SK-N-SH treated with all-trans-retinoic acid at 6 μM for 48 hours (cell line): ENCODE results near the gene GJC2.

Source experiments
- ATAC-seq: fragments of 200-7000 bp; cut with Tn5 transposase; 3 replicates; pipeline ENCODE4 v1.9.1; 2020; ENCODE audit warnings: mild to moderate bottlenecking, moderate library complexity
- ESRRG ChIP-seq: fragments of 250-450 bp; sonication (Bioruptor Pico); IDR thresholded peaks from 2 replicates; pipeline ENCODE4 v1.6.1; 2021; ENCODE audit warnings: mild to moderate bottlenecking
- GLIS3 ChIP-seq: fragments of 250-450 bp; sonication (Bioruptor Pico); IDR thresholded peaks from 2 replicates; pipeline ENCODE4 v1.5.0; 2020; ENCODE audit warnings: mild to moderate bottlenecking, moderate library complexity
- ISL1 ChIP-seq: fragments of 250-450 bp; sonication (Bioruptor Pico); IDR thresholded peaks from 2 replicates; pipeline ENCODE4 v2.1.2; 2022; ENCODE audit warnings: mild to moderate bottlenecking, moderate library complexity
- OSR1 ChIP-seq: fragments of 250-450 bp; sonication (Bioruptor Pico); IDR thresholded peaks from 2 replicates; pipeline ENCODE4 v1.8.0; 2022; ENCODE audit warnings: moderate library complexity, mild to moderate bottlenecking, inconsistent platforms
- POU6F1 ChIP-seq: fragments of 250-450 bp; sonication (Bioruptor Pico); IDR thresholded peaks from 2 replicates; pipeline ENCODE4 v1.8.0; 2021; ENCODE audit warnings: low read depth, mild to moderate bottlenecking, moderate library complexity, borderline replicate concordance
- RARB ChIP-seq: fragments of 250-450 bp; sonication (Bioruptor Pico); IDR thresholded peaks from 2 replicates; pipeline ENCODE4 v1.8.0; 2021; ENCODE audit warnings: mild to moderate bottlenecking, moderate library complexity
- SNAI2 ChIP-seq: fragments of 250-450 bp; sonication (Bioruptor Pico); IDR thresholded peaks from 2 replicates; pipeline ENCODE4 v1.5.0; 2020; ENCODE audit warnings: mild to moderate bottlenecking, moderate library complexity
- TCF4 ChIP-seq: fragments of 250-450 bp; sonication (Bioruptor Pico); IDR thresholded peaks from 2 replicates; pipeline ENCODE4 v1.8.0; 2021; ENCODE audit warnings: mild to moderate bottlenecking, moderate library complexity, borderline replicate concordance
- TOX ChIP-seq: fragments of 250-450 bp; sonication (Bioruptor Pico); IDR thresholded peaks from 2 replicates; pipeline ENCODE4 v1.8.0; 2021; ENCODE audit warnings: mild to moderate bottlenecking, moderate library complexity, borderline replicate concordance
- TSHZ2 ChIP-seq: fragments of 250-450 bp; sonication (Bioruptor Pico); IDR thresholded peaks from 2 replicates; pipeline ENCODE4 v1.5.0; 2020; ENCODE audit warnings: mild to moderate bottlenecking, moderate library complexity
- ZC3H10 ChIP-seq: fragments of 250-450 bp; sonication (Bioruptor Pico); IDR thresholded peaks from 2 replicates; pipeline ENCODE4 v1.5.1; 2021; ENCODE audit warnings: mild to moderate bottlenecking, moderate library complexity
- ZFP3 ChIP-seq: fragments of 250-450 bp; sonication (Bioruptor Pico); IDR thresholded peaks from 2 replicates; pipeline ENCODE4 v1.5.0; 2020; ENCODE audit warnings: mild to moderate bottlenecking, moderate library complexity
- ZNF565 ChIP-seq: fragments of 450-650 bp; formaldehyde crosslinking; conservative IDR thresholded peaks from 2 replicates; pipeline ENCODE4 v1.5.0; 2020; ENCODE audit warnings: low read depth, mild to moderate bottlenecking, moderate library complexity
- ZNF8 ChIP-seq: fragments of 450-650 bp; formaldehyde crosslinking; IDR thresholded peaks from 2 replicates; pipeline ENCODE4 v1.5.0; 2020; ENCODE audit warnings: mild to moderate bottlenecking, moderate library complexity
- TF ChIP-seq, protein P1 (sequence below): fragments of 250-450 bp; sonication (Bioruptor Pico); IDR thresholded peaks from 2 replicates; pipeline ENCODE4 v1.8.0; 2020; ENCODE audit warnings: mild to moderate bottlenecking, moderate library complexity, borderline replicate concordance
- TF ChIP-seq, protein P2 (sequence below): fragments of 250-450 bp; sonication (Bioruptor Pico); IDR thresholded peaks from 2 replicates; pipeline ENCODE4 v1.5.1; 2020; ENCODE audit warnings: low read depth, mild to moderate bottlenecking, moderate library complexity
- TF ChIP-seq, protein P3 (sequence below): fragments of 250-450 bp; sonication (Bioruptor Pico); IDR thresholded peaks from 2 replicates; pipeline ENCODE4 v1.5.1; 2021; ENCODE audit warnings: mild to moderate bottlenecking, moderate library complexity

The GJC2 gene

GRCh38 chr1:228117335-228117734 is 32.4 kb upstream of the GJC2 start (continued):
- TF ChIP-seq, protein P1, sequence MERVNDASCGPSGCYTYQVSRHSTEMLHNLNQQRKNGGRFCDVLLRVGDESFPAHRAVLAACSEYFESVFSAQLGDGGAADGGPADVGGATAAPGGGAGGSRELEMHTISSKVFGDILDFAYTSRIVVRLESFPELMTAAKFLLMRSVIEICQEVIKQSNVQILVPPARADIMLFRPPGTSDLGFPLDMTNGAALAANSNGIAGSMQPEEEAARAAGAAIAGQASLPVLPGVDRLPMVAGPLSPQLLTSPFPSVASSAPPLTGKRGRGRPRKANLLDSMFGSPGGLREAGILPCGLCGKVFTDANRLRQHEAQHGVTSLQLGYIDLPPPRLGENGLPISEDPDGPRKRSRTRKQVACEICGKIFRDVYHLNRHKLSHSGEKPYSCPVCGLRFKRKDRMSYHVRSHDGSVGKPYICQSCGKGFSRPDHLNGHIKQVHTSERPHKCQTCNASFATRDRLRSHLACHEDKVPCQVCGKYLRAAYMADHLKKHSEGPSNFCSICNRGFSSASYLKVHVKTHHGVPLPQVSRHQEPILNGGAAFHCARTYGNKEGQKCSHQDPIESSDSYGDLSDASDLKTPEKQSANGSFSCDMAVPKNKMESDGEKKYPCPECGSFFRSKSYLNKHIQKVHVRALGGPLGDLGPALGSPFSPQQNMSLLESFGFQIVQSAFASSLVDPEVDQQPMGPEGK (CRISPR knock-in tag) = no peak
- TF ChIP-seq TCF4 (CRISPR knock-in tag) = no peak
- TF ChIP-seq ZC3H10 (CRISPR knock-in tag) = no peak
- TF ChIP-seq, protein P2, sequence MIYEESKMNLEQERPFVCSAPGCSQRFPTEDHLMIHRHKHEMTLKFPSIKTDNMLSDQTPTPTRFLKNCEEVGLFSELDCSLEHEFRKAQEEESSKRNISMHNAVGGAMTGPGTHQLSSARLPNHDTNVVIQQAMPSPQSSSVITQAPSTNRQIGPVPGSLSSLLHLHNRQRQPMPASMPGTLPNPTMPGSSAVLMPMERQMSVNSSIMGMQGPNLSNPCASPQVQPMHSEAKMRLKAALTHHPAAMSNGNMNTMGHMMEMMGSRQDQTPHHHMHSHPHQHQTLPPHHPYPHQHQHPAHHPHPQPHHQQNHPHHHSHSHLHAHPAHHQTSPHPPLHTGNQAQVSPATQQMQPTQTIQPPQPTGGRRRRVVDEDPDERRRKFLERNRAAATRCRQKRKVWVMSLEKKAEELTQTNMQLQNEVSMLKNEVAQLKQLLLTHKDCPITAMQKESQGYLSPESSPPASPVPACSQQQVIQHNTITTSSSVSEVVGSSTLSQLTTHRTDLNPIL (CRISPR knock-in tag) = no peak
- TF ChIP-seq RARB (CRISPR knock-in tag) = no peak
- no peak for TF ChIP-seq OSR1 (CRISPR knock-in tag)

- TF ChIP-seq, protein P3, sequence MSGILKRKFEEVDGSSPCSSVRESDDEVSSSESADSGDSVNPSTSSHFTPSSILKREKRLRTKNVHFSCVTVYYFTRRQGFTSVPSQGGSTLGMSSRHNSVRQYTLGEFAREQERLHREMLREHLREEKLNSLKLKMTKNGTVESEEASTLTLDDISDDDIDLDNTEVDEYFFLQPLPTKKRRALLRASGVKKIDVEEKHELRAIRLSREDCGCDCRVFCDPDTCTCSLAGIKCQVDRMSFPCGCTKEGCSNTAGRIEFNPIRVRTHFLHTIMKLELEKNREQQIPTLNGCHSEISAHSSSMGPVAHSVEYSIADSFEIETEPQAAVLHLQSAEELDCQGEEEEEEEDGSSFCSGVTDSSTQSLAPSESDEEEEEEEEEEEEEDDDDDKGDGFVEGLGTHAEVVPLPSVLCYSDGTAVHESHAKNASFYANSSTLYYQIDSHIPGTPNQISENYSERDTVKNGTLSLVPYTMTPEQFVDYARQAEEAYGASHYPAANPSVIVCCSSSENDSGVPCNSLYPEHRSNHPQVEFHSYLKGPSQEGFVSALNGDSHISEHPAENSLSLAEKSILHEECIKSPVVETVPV = no peak
- no peak for TF ChIP-seq ISL1 (CRISPR knock-in tag)
- no peak for TF ChIP-seq TOX (CRISPR knock-in tag)
- TF ChIP-seq ZNF565 (CRISPR knock-in tag) = no peak
- no peak for TF ChIP-seq OSR1 (CRISPR knock-in tag)
These were observed 31.7 kb upstream of the GJC2 start for GRCh38 chr1:228118040-228118439.

GRCh38 chr1:228120351-228120750 is 29.4 kb upstream of the GJC2 start:
- TF ChIP-seq TCF4 (CRISPR knock-in tag) (no peak), ESRRG (CRISPR knock-in tag) (no peak), ZFP3 (CRISPR knock-in tag) (no peak), TSHZ2 (CRISPR knock-in tag) (no peak), SNAI2 (CRISPR knock-in tag) (no peak), ZNF565 (CRISPR knock-in tag) (no peak), POU6F1 (CRISPR knock-in tag) (no peak), OSR1 (CRISPR knock-in tag) (no peak), ZNF8 (CRISPR knock-in tag) (no peak), RARB (CRISPR knock-in tag) (no peak), GLIS3 (CRISPR knock-in tag) (no peak), TOX (CRISPR knock-in tag) (no peak)
- TF ChIP-seq, protein P2 (CRISPR knock-in tag) = no peak
- TF ChIP-seq, protein P3 = no peak
- no peak for ATAC-seq

More at GRCh38 chr1:228118040-228118439, 31.7 kb upstream of the GJC2 start:
- ATAC-seq = no peak
